GM18526 (cell line): ENCODE measurements around the gene TLE4.

Source experiments
- POLR2A ChIP-seq: IDR thresholded peaks from 3 replicates; pipeline ENCODE4 v1.6.1; 2011; ENCODE audit not compliant: insufficient read length; ENCODE audit errors: extremely low read depth

Gene TLE4

DNA sequence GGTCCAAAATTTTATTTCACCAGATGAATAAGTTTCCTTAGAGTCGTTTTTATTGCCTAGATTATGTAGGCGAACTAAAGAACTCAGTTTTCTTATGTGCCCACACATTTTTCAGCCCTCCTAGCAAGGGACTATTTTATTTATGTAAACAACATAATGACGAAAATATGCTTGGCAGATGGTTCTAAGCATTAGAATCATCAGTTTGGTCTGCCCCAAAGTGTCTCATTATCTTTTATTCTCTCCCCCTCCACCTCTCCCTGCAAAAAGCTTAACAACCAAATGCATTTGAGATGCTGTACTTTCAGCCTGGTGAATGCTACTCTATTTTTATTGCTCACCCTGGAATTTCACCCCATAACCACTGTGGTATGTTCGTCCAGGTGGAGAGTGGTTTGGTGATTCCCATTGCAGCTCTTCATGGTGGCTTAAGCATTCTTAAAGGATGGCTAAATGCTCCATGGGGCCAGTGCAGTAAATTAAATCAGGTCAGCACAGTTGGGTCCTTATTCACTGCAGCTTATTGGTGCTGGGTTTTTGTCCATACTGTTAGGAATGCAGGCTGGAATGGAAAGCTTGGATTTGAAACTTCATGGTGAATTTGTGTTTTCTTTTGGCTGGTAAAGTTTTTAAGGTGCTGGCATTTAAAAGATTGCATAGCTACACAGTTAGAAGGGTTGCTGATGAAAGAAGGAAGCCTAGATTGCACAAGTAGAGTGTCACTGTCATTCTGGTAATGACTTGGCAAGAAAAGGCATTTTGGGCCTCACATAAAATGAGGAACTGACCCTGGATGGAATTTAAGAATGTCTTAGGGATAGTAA is 39.2 kb downstream of the TLE4 start:
- TF ChIP-seq POLR2A, result no peak

GRCh38 chr9:79613145-79613544 is 41.4 kb downstream of the TLE4 start:
- no peak for TF ChIP-seq POLR2A

DNA sequence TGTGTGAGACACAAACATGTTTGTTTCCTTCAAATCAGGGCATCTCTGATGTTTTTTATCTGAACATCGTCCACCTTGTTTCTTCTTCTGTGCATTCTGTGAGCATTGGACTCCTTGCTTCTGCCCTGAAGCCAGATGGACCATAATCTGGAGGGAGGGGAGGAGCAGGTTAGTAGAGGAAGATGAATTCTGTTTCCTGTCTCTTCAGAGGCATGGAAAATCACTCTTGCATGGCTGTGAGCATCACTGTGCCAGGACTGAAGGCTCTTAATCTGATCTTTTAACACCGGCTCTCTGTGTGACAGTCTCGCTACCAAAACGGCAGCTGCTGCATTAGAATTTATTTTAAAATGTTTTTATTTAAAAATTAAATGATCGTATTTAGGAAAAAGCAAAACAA is 43.3 kb downstream of the TLE4 start:
- no peak for TF ChIP-seq POLR2A

GRCh38 chr9:79616013-79616412 is 44.2 kb downstream of the TLE4 start:
- no peak for TF ChIP-seq POLR2A

DNA sequence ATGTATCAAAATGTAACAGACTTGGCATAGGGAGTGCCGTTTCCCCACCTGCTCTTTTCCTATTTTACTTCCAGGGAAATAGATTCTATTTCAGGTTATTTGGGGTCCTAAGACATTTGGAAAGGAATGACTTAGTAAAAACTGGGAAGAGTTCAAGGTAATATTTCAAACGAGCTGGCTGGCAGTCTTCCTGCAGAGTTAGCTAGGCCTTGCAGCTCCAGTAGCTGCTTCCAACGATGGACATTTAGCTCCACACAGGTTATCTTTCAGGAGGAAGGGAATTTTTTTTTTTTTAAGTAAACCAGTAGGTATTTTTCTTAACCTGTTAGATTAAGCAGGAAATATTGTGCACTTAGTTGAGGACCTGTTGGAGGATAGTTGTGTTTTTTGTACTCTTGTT is 45.2 kb downstream of the TLE4 start:
- no peak for TF ChIP-seq POLR2A

DNA sequence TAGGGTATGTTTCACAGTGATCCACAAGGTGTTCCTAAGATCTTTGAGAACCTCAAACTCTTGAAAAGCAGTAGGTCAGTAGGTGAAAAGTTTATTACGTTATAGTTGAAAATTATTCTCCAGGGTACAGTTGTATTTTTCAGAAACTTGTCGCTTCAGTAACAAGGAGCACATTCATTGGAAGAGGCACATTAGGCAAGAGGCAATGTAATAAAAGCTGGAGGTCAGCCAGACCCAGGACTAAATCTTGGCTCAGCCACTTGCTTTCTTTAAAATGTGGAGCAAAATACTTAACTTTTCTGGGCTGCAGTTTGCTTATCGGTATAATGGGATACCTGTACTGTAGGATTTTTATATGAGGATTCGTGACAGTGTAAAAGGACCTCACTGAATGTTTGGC is 45.6 kb downstream of the TLE4 start:
- no peak for TF ChIP-seq POLR2A

DNA sequence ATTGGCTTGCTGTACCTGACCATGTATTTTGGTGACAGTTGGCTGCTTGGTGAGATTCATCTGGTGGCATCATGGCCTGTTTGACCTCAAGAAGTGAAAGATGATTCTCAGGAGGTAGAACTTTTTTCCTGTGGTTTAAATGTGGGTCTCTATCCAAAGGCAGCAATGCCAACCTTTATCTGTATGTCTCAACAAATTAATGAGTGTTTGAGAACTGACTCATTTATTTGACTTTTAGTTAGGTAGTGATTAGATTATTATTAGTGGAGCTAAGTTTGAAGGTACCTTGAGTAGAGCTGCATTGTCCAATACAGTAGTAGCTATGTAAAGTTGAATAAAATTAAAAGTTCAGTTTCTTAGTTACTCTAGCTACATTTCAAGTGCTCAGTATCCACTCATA is 48.2 kb downstream of the TLE4 start:
- no peak for TF ChIP-seq POLR2A

- no peak for TF ChIP-seq POLR2A
Measured at GRCh38 chr9:79621916-79622575, 50.3 kb downstream of the TLE4 start.

- TF ChIP-seq POLR2A, result no peak
Measured at GRCh38 chr9:79623799-79624721, 52.3 kb downstream of the TLE4 start.

DNA sequence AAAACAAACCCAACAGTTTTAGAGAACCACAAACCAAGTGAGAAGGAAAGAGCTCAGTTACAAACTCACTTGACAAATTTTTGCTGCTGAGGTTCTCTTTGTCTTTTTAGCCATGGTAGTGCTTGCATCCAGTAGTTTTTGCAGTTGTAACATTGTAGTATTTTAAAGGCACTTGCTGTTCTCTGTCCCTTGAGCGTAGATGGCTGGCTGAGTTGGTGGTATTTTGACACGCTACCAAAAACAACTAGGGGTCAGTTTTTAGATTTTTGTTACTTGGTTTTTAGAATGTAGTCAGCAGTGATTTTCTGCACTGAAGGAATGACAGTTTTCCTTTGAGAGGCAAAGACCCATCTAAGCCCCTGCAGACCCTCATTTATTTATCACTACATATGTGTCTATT is 58.0 kb downstream of the TLE4 start:
- no peak for TF ChIP-seq POLR2A

GRCh38 chr9:79630521-79631403 is 59.0 kb downstream of the TLE4 start:
- no peak for TF ChIP-seq POLR2A

- TF ChIP-seq POLR2A, result no peak
Measured at GRCh38 chr9:79632060-79632459, 60.3 kb downstream of the TLE4 start.

- TF ChIP-seq POLR2A, result no peak
Measured at GRCh38 chr9:79632705-79633104, 60.9 kb downstream of the TLE4 start.

DNA sequence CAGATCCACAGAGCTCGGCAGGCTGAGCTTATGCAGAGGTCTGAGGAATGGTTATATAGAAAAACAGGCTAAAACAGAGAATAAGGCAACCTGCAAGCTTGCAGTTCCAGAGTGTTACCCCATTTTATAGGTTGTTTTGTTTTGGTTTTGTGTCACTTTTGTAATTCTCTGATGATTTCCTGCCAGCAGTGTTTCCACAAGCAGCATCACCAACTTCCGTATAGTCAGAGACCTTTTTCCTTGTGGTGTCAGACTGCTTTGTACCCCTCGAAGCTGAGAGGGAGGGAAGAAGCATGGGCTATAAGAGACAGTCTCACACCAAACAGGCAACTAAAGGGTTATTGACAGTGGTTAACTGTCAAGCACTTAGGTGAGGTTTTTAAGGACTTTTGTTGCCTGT is 61.8 kb downstream of the TLE4 start:
- no peak for TF ChIP-seq POLR2A
